LNCAP (cell line): ENCODE measurements around the gene TXK.

Experiments
- CTCF ChIP-seq: fragments of 450-650 bp; IDR thresholded peaks from 2 replicates; pipeline ENCODE4 v1.5.1; 2017; ENCODE audit warnings: mild to moderate bottlenecking

Gene TXK

GRCh38 chr4:48027653-48028052 is 106.4 kb downstream of the TXK start:
- TF ChIP-seq CTCF: no peak

DNA sequence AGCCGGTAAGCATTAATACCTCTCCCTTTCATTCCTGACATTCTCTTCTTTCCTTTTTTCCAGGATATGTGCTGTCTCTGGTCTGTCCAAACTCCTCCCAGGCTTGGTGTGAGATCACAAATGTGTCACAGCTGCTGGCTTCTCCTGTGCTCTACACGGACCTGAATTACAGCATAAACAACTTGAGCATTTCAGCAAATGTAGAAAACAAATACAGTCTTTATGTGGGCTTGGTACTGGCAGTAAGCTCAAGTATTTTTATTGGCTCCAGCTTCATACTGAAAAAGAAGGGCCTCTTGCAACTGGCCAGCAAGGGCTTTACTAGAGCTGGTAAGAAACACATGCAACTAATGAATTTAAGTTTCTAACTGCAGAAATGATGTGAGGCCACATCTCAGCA is 109.0 kb downstream of the TXK start:
- no peak for TF ChIP-seq CTCF

- TF ChIP-seq CTCF: no peak
Measured at GRCh38 chr4:48024522-48024921, 109.5 kb downstream of the TXK start.

DNA sequence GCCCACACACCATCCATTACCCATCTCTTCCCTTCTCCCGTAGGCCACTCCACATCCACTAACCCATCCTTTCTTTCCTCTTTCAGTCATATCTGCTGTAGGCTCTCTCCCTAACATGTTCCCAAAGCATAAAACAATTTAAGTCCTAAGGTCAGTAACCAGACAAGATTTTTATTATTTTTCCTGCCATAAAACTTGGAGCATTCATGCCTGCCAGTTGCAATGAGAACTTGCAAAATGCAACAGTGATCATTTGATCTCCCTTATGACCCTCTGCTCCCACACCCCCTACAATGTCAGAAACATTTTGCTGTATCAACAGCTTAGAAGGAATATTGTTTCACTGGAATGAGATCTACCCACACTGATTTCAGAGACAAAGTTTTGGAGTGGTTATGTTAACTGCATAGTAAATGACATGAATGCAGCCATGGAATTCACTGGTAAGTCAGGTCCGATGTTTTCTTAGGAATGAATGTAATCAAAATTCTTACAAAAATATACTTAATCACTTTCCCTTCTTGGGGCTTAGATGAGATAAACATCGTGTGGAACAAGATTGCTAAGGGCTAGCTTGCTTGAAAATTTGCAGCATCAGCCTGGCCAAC is 111.8 kb downstream of the TXK start:
- no peak for TF ChIP-seq CTCF

DNA sequence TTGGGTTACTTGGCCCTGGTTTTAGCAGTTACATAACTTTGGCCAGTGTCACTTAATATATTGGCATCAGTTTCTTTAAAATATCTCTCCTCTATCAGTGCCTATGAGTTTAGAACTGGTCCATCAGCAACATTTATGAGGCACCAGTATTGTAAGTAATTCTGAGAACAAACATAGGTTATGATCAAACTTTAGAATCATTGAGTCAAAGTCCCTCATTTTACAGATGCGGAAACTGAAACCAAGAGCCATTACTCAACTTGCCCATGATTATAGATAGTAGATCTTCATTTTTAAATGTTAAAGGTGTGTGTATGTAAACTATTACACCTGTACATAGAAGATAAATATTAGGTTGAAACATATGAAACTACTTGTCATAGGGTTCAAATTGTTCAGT is 113.0 kb downstream of the TXK start:
- no peak for TF ChIP-seq CTCF

- TF ChIP-seq CTCF: no peak
Measured at GRCh38 chr4:48018112-48018511, 115.9 kb downstream of the TXK start.

- no peak for TF ChIP-seq CTCF
Measured at GRCh38 chr4:48017108-48017571, 116.9 kb downstream of the TXK start.
